ENCODE results near the gene ANO9. TPM values are rescaled to one million over a fixed set of nuclear protein-coding genes. Genes with fewer than 3 reads are reported as not detected.

ANO9 gene
- total RNA-seq, 2 donors from 2014 or later, result 8.4 to 9.1 TPM

GRCh38 chr11:460331-461199 lies 18.8 kb upstream of the ANO9 start:
- no peaks in the 10 kb centered on the region for H3K9me3 ChIP-seq
- H3K4me3 ChIP-seq, result no peak overlapping the region
- no peaks in the 10 kb centered on the region for H3K4me1 ChIP-seq (replicated peaks)
- no peaks in the 10 kb centered on the region for H3K27me3 ChIP-seq (replicated peaks; ENCODE audit: insufficient read depth)
- WGBS, result 86% methylated on average over 41 of the region's 41 CpGs
- no peak overlapping the region for H3K27ac ChIP-seq
- intact Hi-C loops (cut with DNase I), result no loop called here
- no peak for TF ChIP-seq POLR2A (IDR thresholded peaks at IDR 0.05)
- TF ChIP-seq POLR2AphosphoS5 (IDR thresholded peaks at IDR 0.05), result no peak
- TF ChIP-seq, protein P1, sequence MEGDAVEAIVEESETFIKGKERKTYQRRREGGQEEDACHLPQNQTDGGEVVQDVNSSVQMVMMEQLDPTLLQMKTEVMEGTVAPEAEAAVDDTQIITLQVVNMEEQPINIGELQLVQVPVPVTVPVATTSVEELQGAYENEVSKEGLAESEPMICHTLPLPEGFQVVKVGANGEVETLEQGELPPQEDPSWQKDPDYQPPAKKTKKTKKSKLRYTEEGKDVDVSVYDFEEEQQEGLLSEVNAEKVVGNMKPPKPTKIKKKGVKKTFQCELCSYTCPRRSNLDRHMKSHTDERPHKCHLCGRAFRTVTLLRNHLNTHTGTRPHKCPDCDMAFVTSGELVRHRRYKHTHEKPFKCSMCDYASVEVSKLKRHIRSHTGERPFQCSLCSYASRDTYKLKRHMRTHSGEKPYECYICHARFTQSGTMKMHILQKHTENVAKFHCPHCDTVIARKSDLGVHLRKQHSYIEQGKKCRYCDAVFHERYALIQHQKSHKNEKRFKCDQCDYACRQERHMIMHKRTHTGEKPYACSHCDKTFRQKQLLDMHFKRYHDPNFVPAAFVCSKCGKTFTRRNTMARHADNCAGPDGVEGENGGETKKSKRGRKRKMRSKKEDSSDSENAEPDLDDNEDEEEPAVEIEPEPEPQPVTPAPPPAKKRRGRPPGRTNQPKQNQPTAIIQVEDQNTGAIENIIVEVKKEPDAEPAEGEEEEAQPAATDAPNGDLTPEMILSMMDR (IDR thresholded peaks at IDR 0.05), result no peak
- H3K36me3 ChIP-seq, result no peaks in the 10 kb centered on the region
- no peak for DNase-seq (ENCODE audit: low spot score)

- H3K4me1 ChIP-seq (replicated peaks), result no peaks in the 10 kb centered on the region
- H3K4me3 ChIP-seq, result no peak overlapping the region
- H3K27me3 ChIP-seq (replicated peaks; ENCODE audit: insufficient read depth), result no peaks in the 10 kb centered on the region
- no peak for DNase-seq (ENCODE audit: low spot score)
- H3K9me3 ChIP-seq, result no peaks in the 10 kb centered on the region
- TF ChIP-seq, protein P1 (IDR thresholded peaks at IDR 0.05), result no peak
- TF ChIP-seq POLR2A (IDR thresholded peaks at IDR 0.05) (no peak), POLR2AphosphoS5 (IDR thresholded peaks at IDR 0.05) (no peak)
- intact Hi-C loops (cut with DNase I), result no loop called here
- no peaks in the 10 kb centered on the region for H3K36me3 ChIP-seq
- 93% methylated on average over 24 of the region's 24 CpGs for WGBS
- H3K27ac ChIP-seq, result no peak overlapping the region
Observed at GRCh38 chr11:459511-460220, 17.9 kb upstream of the ANO9 start.

- H3K27ac ChIP-seq, result no peak overlapping the region
- DNase-seq (ENCODE audit: low spot score), result no peak
- H3K9me3 ChIP-seq, result no peaks in the 10 kb centered on the region
- 77% methylated on average over 23 of the region's 23 CpGs for WGBS
- no peaks in the 10 kb centered on the region for H3K4me1 ChIP-seq (replicated peaks)
- no peak for TF ChIP-seq POLR2A (IDR thresholded peaks at IDR 0.05)
- no peak for TF ChIP-seq POLR2AphosphoS5 (IDR thresholded peaks at IDR 0.05)
- TF ChIP-seq, protein P1 (IDR thresholded peaks at IDR 0.05), result no peak
- no peaks in the 10 kb centered on the region for H3K27me3 ChIP-seq (replicated peaks; ENCODE audit: insufficient read depth)
- intact Hi-C loops (cut with DNase I), result no loop called here
- no peaks in the 10 kb centered on the region for H3K36me3 ChIP-seq
- H3K4me3 ChIP-seq, result no peak overlapping the region
Observed at GRCh38 chr11:457111-457760, 15.4 kb upstream of the ANO9 start.

DNA sequence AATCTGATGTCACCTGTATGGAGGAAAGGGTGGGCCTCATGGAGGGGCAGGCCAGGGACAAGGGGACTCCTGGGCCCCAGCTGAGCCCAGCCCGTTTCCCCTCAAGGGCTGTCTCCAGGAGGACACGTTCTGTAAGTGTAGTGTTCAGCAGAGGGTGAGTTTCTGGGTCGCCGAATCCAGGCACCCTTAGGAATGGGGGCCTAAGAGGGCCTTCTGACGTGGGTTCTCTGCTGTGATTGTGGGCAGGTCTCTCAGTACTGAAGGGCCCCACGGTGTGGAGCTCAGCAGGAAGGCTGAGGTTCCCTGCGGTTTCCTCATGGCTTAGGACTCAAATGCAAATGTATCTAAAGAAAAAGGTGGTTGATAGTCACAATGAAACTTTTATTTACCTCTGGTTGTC lies 14.7 kb upstream of the ANO9 start:
- no peak for DNase-seq (ENCODE audit: low spot score)
- H3K27ac ChIP-seq, result no peak overlapping the region
- H3K27me3 ChIP-seq (replicated peaks; ENCODE audit: insufficient read depth), result no peaks in the 10 kb centered on the region
- intact Hi-C loops (cut with DNase I), result no loop called here
- no peak overlapping the region for H3K4me3 ChIP-seq
- 82% methylated on average over 7 of the region's 7 CpGs for WGBS
- TF ChIP-seq POLR2AphosphoS5 (IDR thresholded peaks at IDR 0.05), result no peak
- TF ChIP-seq, protein P1 (IDR thresholded peaks at IDR 0.05), result no peak
- no peak for TF ChIP-seq POLR2A (IDR thresholded peaks at IDR 0.05)
- no peaks in the 10 kb centered on the region for H3K36me3 ChIP-seq
- peaks cover 2% of the 10 kb centered on the region for H3K4me1 ChIP-seq (replicated peaks)
- H3K9me3 ChIP-seq, result no peaks in the 10 kb centered on the region
